ENCODE results near the gene ERO1A. TPM values are rescaled to one million over a fixed set of nuclear protein-coding genes. Genes with fewer than 3 reads are reported as not detected.

ERO1A gene
- total RNA-seq, 1 donor from 2014 or later: 94.5 TPM

DNA sequence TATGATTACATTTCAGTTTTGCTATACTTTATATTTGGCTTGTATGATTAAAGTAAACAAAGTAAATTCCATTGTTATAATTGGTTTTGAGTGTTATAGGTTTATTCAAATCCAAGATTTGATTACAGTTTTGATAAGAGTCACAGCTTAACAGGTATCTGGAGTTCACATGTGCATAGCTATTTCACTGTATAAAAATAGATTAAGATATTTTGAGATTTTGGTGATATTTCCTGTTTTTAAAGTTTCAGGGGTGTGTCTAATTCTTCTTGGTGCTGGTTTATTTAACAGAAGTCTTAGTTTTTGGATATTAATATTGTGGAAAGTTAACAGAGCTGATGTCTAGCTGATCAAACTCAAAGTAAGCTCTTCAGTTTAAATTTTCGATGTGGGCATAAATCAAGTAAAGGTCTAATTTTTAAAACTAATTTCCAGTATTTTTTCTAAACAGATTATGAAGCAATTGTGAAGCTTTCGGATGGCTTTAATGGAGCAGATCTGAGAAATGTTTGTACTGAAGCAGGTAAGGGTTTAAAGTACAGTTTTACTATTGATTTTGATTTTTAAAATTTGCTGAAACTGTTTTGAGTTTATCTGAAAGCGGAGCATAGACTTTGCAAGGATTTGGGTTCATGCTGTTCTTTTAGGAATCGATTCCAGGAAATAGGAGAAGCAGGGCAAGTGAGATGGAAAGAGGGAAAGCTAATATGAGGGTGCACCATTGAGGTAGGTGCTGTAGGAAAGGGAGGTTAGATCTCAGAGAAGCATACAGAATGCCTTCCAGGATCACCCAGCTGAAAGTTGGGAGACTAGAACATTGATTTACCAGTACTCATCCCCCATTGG lies 28.4 kb upstream of the ERO1A start:
- no peaks in the 10 kb centered on the region for H3K36me3 ChIP-seq (ENCODE audit: control insufficient read depth, insufficient read depth, low read length)
- H3K27me3 ChIP-seq (ENCODE audit: control insufficient read depth, insufficient read depth, low read length): no peaks in the 10 kb centered on the region
- no peak for TF ChIP-seq CTCF (IDR thresholded peaks at IDR 0.05; ENCODE audit: insufficient read depth, low read length, poor library complexity, severe bottlenecking)
- no peak for DNase-seq (ENCODE audit: low read depth)
- H3K4me3 ChIP-seq (ENCODE audit: low read depth, low read length): no peak overlapping the region

GRCh38 chr14:52716155-52716554 lies 20.8 kb upstream of the ERO1A start:
- TF ChIP-seq CTCF (IDR thresholded peaks at IDR 0.05; ENCODE audit: insufficient read depth, low read length, poor library complexity, severe bottlenecking): no peak
- Histone ChIP-seq H3K36me3 (ENCODE audit: control insufficient read depth, insufficient read depth, low read length) (peaks cover 2% of the 10 kb centered on the region), H3K27me3 (ENCODE audit: control insufficient read depth, insufficient read depth, low read length) (no peaks in the 10 kb centered on the region), H3K4me3 (ENCODE audit: low read depth, low read length) (no peak overlapping the region)
- no peak for DNase-seq (ENCODE audit: low read depth)

GRCh38 chr14:52711666-52712065 lies 16.3 kb upstream of the ERO1A start:
- no peaks in the 10 kb centered on the region for H3K36me3 ChIP-seq (ENCODE audit: control insufficient read depth, insufficient read depth, low read length)

GRCh38 chr14:52706724-52707706 lies 11.7 kb upstream of the ERO1A start, which contains the start of gene PSMC6:
PSMC6 (plus strand) TSS chr14:52707200; CDS start chr14:52707220, 20 bp downstream.
- no peaks in the 10 kb centered on the region for H3K27me3 ChIP-seq (ENCODE audit: control insufficient read depth, insufficient read depth, low read length)
- H3K36me3 ChIP-seq (ENCODE audit: control insufficient read depth, insufficient read depth, low read length): no peaks in the 10 kb centered on the region
- TF ChIP-seq CTCF (IDR thresholded peaks at IDR 0.05; ENCODE audit: insufficient read depth, low read length, poor library complexity, severe bottlenecking): no peak
- no peak for DNase-seq (ENCODE audit: low read depth)
- peak within 1 kb of the TSS; percentile 82 for H3K4me3 ChIP-seq (ENCODE audit: low read depth, low read length)

More at GRCh38 chr14:52711666-52712065, 16.3 kb upstream of the ERO1A start:
- no peaks in the 10 kb centered on the region for H3K27me3 ChIP-seq (ENCODE audit: control insufficient read depth, insufficient read depth, low read length)
- TF ChIP-seq CTCF (IDR thresholded peaks at IDR 0.05; ENCODE audit: insufficient read depth, low read length, poor library complexity, severe bottlenecking): no peak
- DNase-seq (ENCODE audit: low read depth): no peak
- H3K4me3 ChIP-seq (ENCODE audit: low read depth, low read length): no peak overlapping the region

DNA sequence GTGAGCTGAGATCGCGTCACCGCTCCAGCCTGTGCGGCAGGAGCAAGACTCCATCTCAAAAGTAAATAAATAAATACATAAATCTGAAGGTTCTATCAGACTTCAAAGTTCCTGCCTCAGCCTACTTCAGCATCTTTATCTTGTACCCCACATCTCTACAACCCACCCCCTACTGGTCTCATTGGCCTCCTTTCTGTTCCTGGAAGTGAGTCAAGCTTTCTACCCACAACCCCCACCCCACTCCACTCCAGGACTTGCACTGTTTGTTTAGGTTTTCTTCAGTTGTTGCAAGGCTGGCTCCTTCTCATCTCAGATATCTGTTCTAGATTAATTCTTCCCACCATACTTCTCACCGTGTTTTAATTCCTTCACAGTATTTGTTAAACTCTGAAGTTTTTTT lies 10.9 kb upstream of the ERO1A start:
- Histone ChIP-seq H3K36me3 (ENCODE audit: control insufficient read depth, insufficient read depth, low read length) (no peaks in the 10 kb centered on the region), H3K27me3 (ENCODE audit: control insufficient read depth, insufficient read depth, low read length) (no peaks in the 10 kb centered on the region), H3K4me3 (ENCODE audit: low read depth, low read length) (peak overlapping the region; percentile 82)
- TF ChIP-seq CTCF (IDR thresholded peaks at IDR 0.05; ENCODE audit: insufficient read depth, low read length, poor library complexity, severe bottlenecking): no peak
- DNase-seq (ENCODE audit: low read depth): no peak

Measured in kidney epithelial cell (primary cell).